Vagina (tissue), 2 donors: ENCODE data around the gene XPO4. TPM values are rescaled to one million over a fixed set of nuclear protein-coding genes. Genes with fewer than 3 reads are reported as not detected.

Source experiments
- DNase-seq, 2 donors: peaks; one replicate each; pipeline ENCODE4 v3.0.0-alpha.2; 2017; ENCODE audit errors: extremely low spot score in 2 of 2
- H3K27ac ChIP-seq: fragments of 200-600 bp; sonication (generic); one replicate; pipeline ENCODE4 v1.5.1; 2019
- H3K27me3 ChIP-seq: fragments of 200-600 bp; sonication (generic); one replicate; pipeline ENCODE4 v1.5.1; 2019
- H3K36me3 ChIP-seq, 2 donors: fragments of 200-600 bp; sonication (generic); one replicate each; pipeline ENCODE4 v1.5.1; 2017 to 2019
- H3K4me1 ChIP-seq: fragments of 200-600 bp; sonication (generic); one replicate; pipeline ENCODE4 v1.5.1; 2019
- H3K4me3 ChIP-seq, 2 donors: fragments of 200-600 bp; sonication (generic); 1 replicate in 1 of 2; 2 replicates in 1 of 2; pipeline ENCODE4 v1.5.1; 2016 to 2019
- H3K9me3 ChIP-seq: fragments of 200-600 bp; sonication (generic); one replicate; pipeline ENCODE4 v1.5.1; 2019
- POLR2A ChIP-seq, 2 donors: fragments of 450-650 bp; IDR thresholded peaks; one replicate each; pipeline ENCODE4 v1.6.1; 2017; ENCODE audit warnings: antibody characterized with exemption in 2 of 2, mild to moderate bottlenecking in 2 of 2, moderate library complexity in 2 of 2
- POLR2AphosphoS5 ChIP-seq, 2 donors: sonication (generic); formaldehyde crosslinking; IDR thresholded peaks; one replicate each; pipeline ENCODE4 v1.9.0; 2017; ENCODE audit warnings: antibody characterized with exemption in 2 of 2, mild to moderate bottlenecking in 2 of 2, low read depth in 1 of 2; ENCODE audit not compliant: insufficient read depth in 1 of 2
- intact Hi-C: fragments of 100-400 bp; cut with DNase I; formaldehyde crosslinking; loops from one replicate; pipeline ENCODE4 v1.15.1; 2023
- total RNA-seq: library from RNA; depleted of rRNA; stranded (reverse); fragments of >200 nt; gene quantifications from one replicate; pipeline ENCODE4 v1.2.3, GENCODE V29; 2016
- TF ChIP-seq, protein P1 (sequence below), 3 experiments: fragments of 450-650 bp in 2 of 3; fragments of 200-600 bp in 1 of 3; sonication (generic) in 1 of 3; IDR thresholded peaks; one replicate each; pipeline ENCODE4 v1.5.1; 2017 to 2019; ENCODE audit warnings: antibody characterized with exemption in 3 of 3, mild to moderate bottlenecking in 2 of 3, moderate library complexity in 2 of 3

XPO4 gene
- total RNA-seq, 1 donor from 2014 or later = 17.7 TPM

DNA sequence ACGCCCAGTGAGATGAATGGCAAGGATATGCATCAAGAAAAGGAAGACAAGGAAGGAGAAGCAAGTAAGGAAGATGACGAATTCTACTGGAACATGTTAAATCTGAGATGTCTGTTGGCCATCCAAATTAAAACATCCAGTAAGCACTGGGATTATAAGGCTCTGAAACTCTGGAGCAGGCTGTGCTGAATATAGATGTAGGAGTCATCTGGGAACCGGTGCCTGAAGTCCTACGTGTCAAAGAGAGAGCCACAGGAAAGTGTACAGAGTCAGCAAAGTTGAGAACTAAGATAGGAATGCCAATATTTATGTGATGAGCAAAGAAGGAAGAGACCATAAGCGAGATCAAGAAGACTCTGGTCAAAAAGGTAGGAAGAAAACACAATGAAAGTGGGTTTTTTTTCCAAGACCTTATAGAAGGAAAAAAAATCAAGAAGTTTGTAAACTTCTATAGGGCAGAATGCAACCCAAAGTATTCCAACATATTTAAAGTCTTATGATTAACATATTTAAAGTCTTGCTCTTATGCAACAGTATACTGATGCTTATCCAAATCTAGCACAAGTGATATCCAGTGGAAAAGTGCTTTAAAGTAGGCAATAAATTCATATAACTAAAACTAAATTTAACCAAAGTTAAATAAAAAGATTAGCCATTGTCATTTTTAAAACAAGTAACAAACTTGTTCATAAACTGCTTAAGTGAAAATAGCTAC lies 77.6 kb downstream of the XPO4 start:
- H3K4me1 ChIP-seq = peaks cover 9% of the 10 kb centered on the region
- no peaks in the 10 kb centered on the region for H3K9me3 ChIP-seq
- DNase-seq = no peak
- H3K27me3 ChIP-seq = no peaks in the 10 kb centered on the region
- no peak overlapping the region for H3K27ac ChIP-seq
- intact Hi-C loops = loop anchor here (5.0 kb wide), 1 partner anchor 118 kb away; no protein-coding TSS in a partner anchor
- TF ChIP-seq, protein P1, sequence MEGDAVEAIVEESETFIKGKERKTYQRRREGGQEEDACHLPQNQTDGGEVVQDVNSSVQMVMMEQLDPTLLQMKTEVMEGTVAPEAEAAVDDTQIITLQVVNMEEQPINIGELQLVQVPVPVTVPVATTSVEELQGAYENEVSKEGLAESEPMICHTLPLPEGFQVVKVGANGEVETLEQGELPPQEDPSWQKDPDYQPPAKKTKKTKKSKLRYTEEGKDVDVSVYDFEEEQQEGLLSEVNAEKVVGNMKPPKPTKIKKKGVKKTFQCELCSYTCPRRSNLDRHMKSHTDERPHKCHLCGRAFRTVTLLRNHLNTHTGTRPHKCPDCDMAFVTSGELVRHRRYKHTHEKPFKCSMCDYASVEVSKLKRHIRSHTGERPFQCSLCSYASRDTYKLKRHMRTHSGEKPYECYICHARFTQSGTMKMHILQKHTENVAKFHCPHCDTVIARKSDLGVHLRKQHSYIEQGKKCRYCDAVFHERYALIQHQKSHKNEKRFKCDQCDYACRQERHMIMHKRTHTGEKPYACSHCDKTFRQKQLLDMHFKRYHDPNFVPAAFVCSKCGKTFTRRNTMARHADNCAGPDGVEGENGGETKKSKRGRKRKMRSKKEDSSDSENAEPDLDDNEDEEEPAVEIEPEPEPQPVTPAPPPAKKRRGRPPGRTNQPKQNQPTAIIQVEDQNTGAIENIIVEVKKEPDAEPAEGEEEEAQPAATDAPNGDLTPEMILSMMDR (IDR thresholded peaks at IDR 0.05) = no peak
- TF ChIP-seq POLR2AphosphoS5 (IDR thresholded peaks at IDR 0.05; ENCODE audit: insufficient read depth in 1 of 2, low read depth in 1 of 2) (no peak), POLR2A (IDR thresholded peaks at IDR 0.05) (no peak)
- no peak overlapping the region for H3K4me3 ChIP-seq
- H3K36me3 ChIP-seq = no peaks in the 10 kb centered on the region

DNA sequence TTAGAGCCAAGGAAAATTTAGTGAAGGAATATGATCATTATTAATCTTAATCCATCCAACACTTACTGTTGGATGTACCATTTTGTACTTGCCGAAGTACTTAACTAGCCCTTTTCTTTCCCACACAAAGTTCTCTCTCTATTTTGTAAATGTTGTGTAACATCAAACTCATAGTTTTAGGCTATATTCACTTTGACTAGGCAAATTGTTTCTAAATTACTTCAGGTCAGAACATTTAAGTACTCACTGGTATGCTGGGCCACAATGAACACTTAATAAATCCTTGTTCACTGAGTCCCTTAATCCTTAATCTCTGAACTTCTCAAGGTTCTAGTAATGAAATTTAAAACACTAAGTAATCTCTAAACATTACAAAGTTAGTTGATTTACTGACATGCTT lies 79.5 kb downstream of the XPO4 start:
- no peak for TF ChIP-seq POLR2AphosphoS5 (IDR thresholded peaks at IDR 0.05; ENCODE audit: insufficient read depth in 1 of 2, low read depth in 1 of 2)
- TF ChIP-seq, protein P1 (IDR thresholded peaks at IDR 0.05) = no peak
- no peak for TF ChIP-seq POLR2A (IDR thresholded peaks at IDR 0.05)
- no peaks in the 10 kb centered on the region for H3K9me3 ChIP-seq
- no peak overlapping the region for H3K27ac ChIP-seq
- H3K4me3 ChIP-seq = no peak overlapping the region
- H3K27me3 ChIP-seq = no peaks in the 10 kb centered on the region
- peaks cover 2% of the 10 kb centered on the region for H3K4me1 ChIP-seq
- no peak for DNase-seq
- intact Hi-C loops = no loop called here
- H3K36me3 ChIP-seq = no peaks in the 10 kb centered on the region

DNA sequence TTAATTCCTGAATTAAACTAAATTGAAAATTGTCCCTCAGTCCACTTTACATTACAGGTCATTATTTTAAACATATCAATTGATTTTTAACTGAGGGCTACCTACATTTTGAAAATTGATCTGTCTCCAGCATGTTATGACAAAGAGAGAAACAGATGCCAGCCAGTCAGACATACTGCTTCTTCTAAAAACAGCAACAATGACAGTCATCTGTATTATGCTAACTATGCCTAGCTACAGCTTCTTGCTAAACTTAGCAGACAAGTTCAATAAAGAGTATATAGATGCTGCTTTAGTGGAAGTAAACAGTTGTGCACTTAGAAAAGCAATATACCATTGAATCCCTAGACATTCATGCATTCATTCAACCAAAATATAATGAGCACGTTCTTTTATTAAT lies 80.1 kb downstream of the XPO4 start:
- no peaks in the 10 kb centered on the region for H3K36me3 ChIP-seq
- DNase-seq = no peak
- no peak overlapping the region for H3K27ac ChIP-seq
- no peak for TF ChIP-seq POLR2A (IDR thresholded peaks at IDR 0.05)
- intact Hi-C loops = no loop called here
- no peaks in the 10 kb centered on the region for H3K9me3 ChIP-seq
- no peak overlapping the region for H3K4me3 ChIP-seq
- H3K27me3 ChIP-seq = no peaks in the 10 kb centered on the region
- no peaks in the 10 kb centered on the region for H3K4me1 ChIP-seq

DNA sequence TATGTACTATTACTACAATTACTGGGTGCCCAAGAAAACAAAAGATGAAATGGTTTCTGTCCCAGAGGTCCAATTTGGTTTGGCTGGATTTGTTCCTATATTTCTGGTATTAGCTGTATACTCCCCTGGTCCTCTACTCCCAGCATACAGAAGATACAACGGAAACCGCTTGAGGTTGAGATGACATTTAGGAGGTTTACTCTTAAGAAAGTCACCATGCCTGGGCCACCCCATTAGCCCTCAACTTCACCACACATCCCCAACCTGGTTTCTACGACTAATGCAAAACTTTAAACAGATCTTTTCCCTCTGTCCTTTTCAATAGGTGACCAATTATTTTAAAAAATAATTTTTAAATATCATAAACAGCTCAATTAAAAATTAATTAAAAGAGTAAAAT lies 82.8 kb downstream of the XPO4 start:
- no peak for DNase-seq
- Histone ChIP-seq H3K9me3 (no peaks in the 10 kb centered on the region), H3K4me1 (peaks cover 2% of the 10 kb centered on the region), H3K27me3 (no peaks in the 10 kb centered on the region), H3K27ac (no peak overlapping the region), H3K36me3 (no peaks in the 10 kb centered on the region), H3K4me3 (no peak overlapping the region)
- intact Hi-C loops = no loop called here
- no peak for TF ChIP-seq POLR2A (IDR thresholded peaks at IDR 0.05)

DNA sequence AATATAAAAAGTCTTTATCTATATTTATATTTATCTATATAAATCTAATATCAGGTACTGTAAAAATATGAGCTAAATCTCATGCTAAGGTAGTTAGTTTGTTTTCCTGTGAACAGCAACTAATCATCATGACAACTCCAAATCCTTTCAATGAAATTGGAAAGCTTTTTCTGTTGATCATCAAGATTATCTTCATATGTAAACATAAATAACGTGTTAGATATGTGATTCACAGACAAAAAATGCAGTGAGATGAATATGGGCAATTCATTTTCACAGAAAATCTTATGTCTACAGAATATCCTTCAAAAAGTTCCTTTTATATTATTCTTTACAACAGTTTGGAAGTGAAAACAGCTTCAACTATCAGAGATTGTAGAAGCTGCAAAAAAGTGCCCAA lies 87.1 kb downstream of the XPO4 start:
- TF ChIP-seq, protein P1 (IDR thresholded peaks at IDR 0.05) = no peak
- TF ChIP-seq POLR2A (IDR thresholded peaks at IDR 0.05) (no peak), POLR2AphosphoS5 (IDR thresholded peaks at IDR 0.05; ENCODE audit: insufficient read depth in 1 of 2, low read depth in 1 of 2) (no peak)
- Histone ChIP-seq H3K27me3 (no peaks in the 10 kb centered on the region), H3K4me3 (no peak overlapping the region), H3K36me3 (no peaks in the 10 kb centered on the region), H3K4me1 (peaks cover 19% of the 10 kb centered on the region), H3K27ac (peak overlapping the region; percentile 43), H3K9me3 (no peaks in the 10 kb centered on the region)
- intact Hi-C loops = no loop called here
- no peak for DNase-seq

DNA sequence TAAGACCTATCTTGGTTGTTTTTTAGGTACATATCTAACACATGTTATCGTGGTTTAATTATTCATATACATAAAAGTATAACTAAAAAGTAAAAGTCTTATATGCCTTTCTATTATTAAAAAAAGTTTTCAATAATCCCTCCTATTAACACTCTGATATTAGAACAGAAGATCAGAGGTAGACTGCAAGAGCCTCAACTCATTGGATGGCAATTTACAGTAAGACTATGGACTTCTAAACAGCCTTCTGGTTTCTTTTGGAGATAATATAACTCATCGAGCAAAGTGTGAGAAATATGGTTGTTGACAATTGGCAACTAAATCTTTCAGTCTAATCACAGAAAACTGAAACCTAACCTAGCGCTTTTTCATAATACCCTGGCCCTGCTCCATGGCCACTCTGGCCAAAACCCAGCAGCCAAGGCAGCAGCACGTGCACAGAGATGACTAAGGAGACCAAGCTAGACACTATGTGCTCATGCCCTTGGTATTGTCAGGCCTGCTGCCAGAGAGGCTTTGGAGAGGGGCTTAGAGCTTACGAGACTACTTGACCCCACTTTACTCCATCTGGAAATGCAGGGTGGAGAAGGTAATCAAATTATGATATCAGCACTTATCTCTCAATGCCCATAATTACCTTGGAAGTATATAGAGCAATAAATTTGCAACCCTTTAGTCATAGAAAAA lies 88.2 kb downstream of the XPO4 start:
- Histone ChIP-seq H3K27ac (peak overlapping the region; percentile 43), H3K4me1 (peaks cover 19% of the 10 kb centered on the region)
- intact Hi-C loops = no loop called here

More for the DNA sequence above, 88.2 kb downstream of the XPO4 start:
- TF ChIP-seq, protein P1 (IDR thresholded peaks at IDR 0.05) = no peak
- TF ChIP-seq POLR2AphosphoS5 (IDR thresholded peaks at IDR 0.05; ENCODE audit: insufficient read depth in 1 of 2, low read depth in 1 of 2) (peak in 1 of 2 donors; percentile 51), POLR2A (IDR thresholded peaks at IDR 0.05) (no peak)
- Histone ChIP-seq H3K27me3 (no peaks in the 10 kb centered on the region), H3K4me3 (no peak overlapping the region), H3K9me3 (no peaks in the 10 kb centered on the region), H3K36me3 (no peaks in the 10 kb centered on the region)
- DNase-seq = peak in 1 of 2 donors; percentile 89
